ENCODE measurements around the gene MTMR2. TPM values are rescaled to one million over a fixed set of nuclear protein-coding genes. Genes with fewer than 3 reads are reported as not detected.

MTMR2 gene
- total RNA-seq, 2 donors from 2014 or later = 32.8 to 37.7 TPM

- no peaks in the 10 kb centered on the region for H3K4me1 ChIP-seq (replicated peaks)
- H3K36me3 ChIP-seq = no peaks in the 10 kb centered on the region
- intact Hi-C loops (cut with DNase I) = no loop called here
- TF ChIP-seq POLR2AphosphoS5 (IDR thresholded peaks at IDR 0.05) (no peak), CTCF (IDR thresholded peaks at IDR 0.05) (no peak), POLR2A (IDR thresholded peaks at IDR 0.05) (no peak)
- no peak overlapping the region for H3K4me3 ChIP-seq
- H3K9me3 ChIP-seq = no peaks in the 10 kb centered on the region
- 69% methylated on average over 5 of the region's 5 CpGs for WGBS
- no peaks in the 10 kb centered on the region for H3K27me3 ChIP-seq (replicated peaks; ENCODE audit: insufficient read depth)
- no peak overlapping the region for H3K27ac ChIP-seq
- no peak for DNase-seq (ENCODE audit: low spot score)
Observed at GRCh38 chr11:95904009-95904650, 19.8 kb downstream of the MTMR2 start.

GRCh38 chr11:95898782-95899181 lies 25.1 kb downstream of the MTMR2 start:
- intact Hi-C loops (cut with DNase I) = no loop called here
- 40% methylated on average over 2 of the region's 2 CpGs for WGBS
- H3K27me3 ChIP-seq (replicated peaks; ENCODE audit: insufficient read depth) = no peaks in the 10 kb centered on the region

GRCh38 chr11:95897731-95898130 lies 26.2 kb downstream of the MTMR2 start:
- H3K4me3 ChIP-seq = no peak overlapping the region
- intact Hi-C loops (cut with DNase I) = no loop called here
- no peak for TF ChIP-seq CTCF (IDR thresholded peaks at IDR 0.05)
- no peak for TF ChIP-seq POLR2AphosphoS5 (IDR thresholded peaks at IDR 0.05)
- TF ChIP-seq POLR2A (IDR thresholded peaks at IDR 0.05) = no peak

More at GRCh38 chr11:95898782-95899181, 25.1 kb downstream of the MTMR2 start:
- H3K4me3 ChIP-seq = no peak overlapping the region
- no peaks in the 10 kb centered on the region for H3K9me3 ChIP-seq
- H3K27ac ChIP-seq = peak overlapping the region in 1 of 2 donors; percentile 49
- DNase-seq (ENCODE audit: low spot score) = no peak
- no peaks in the 10 kb centered on the region for H3K36me3 ChIP-seq
- H3K4me1 ChIP-seq (replicated peaks) = no peaks in the 10 kb centered on the region
- TF ChIP-seq POLR2AphosphoS5 (IDR thresholded peaks at IDR 0.05) (no peak), POLR2A (IDR thresholded peaks at IDR 0.05) (no peak), CTCF (IDR thresholded peaks at IDR 0.05) (no peak)

GRCh38 chr11:95895815-95896214 lies 28.1 kb downstream of the MTMR2 start:
- H3K4me1 ChIP-seq (replicated peaks) = no peaks in the 10 kb centered on the region
- no peak overlapping the region for H3K27ac ChIP-seq
- no peaks in the 10 kb centered on the region for H3K9me3 ChIP-seq
- no peak for DNase-seq (ENCODE audit: low spot score)
- intact Hi-C loops (cut with DNase I) = no loop called here
- H3K27me3 ChIP-seq (replicated peaks; ENCODE audit: insufficient read depth) = no peaks in the 10 kb centered on the region
- no peaks in the 10 kb centered on the region for H3K36me3 ChIP-seq
- no peak for TF ChIP-seq POLR2AphosphoS5 (IDR thresholded peaks at IDR 0.05)
- TF ChIP-seq POLR2A (IDR thresholded peaks at IDR 0.05) = no peak
- no peak for TF ChIP-seq CTCF (IDR thresholded peaks at IDR 0.05)
- no peak overlapping the region for H3K4me3 ChIP-seq

More at GRCh38 chr11:95897731-95898130, 26.2 kb downstream of the MTMR2 start:
- H3K36me3 ChIP-seq = no peaks in the 10 kb centered on the region
- no peaks in the 10 kb centered on the region for H3K27me3 ChIP-seq (replicated peaks; ENCODE audit: insufficient read depth)
- peak overlapping the region in 1 of 2 donors; percentile 3 for H3K27ac ChIP-seq
- no peaks in the 10 kb centered on the region for H3K4me1 ChIP-seq (replicated peaks)
- DNase-seq (ENCODE audit: low spot score) = no peak
- no peaks in the 10 kb centered on the region for H3K9me3 ChIP-seq
- WGBS = 84% methylated on average over 7 of the region's 7 CpGs

GRCh38 chr11:95892892-95893570 lies 30.9 kb downstream of the MTMR2 start:
- no peaks in the 10 kb centered on the region for H3K36me3 ChIP-seq
- H3K4me1 ChIP-seq (replicated peaks) = no peaks in the 10 kb centered on the region
- H3K27ac ChIP-seq = no peak overlapping the region
- no peaks in the 10 kb centered on the region for H3K27me3 ChIP-seq (replicated peaks; ENCODE audit: insufficient read depth)
- TF ChIP-seq CTCF (IDR thresholded peaks at IDR 0.05) = no peak
- no peak for TF ChIP-seq POLR2A (IDR thresholded peaks at IDR 0.05)
- no peak for TF ChIP-seq POLR2AphosphoS5 (IDR thresholded peaks at IDR 0.05)
- intact Hi-C loops (cut with DNase I) = no loop called here
- WGBS = 80% methylated on average over 4 of the region's 4 CpGs
- DNase-seq (ENCODE audit: low spot score) = no peak
- no peaks in the 10 kb centered on the region for H3K9me3 ChIP-seq
- no peak overlapping the region for H3K4me3 ChIP-seq

Data from prostate gland (tissue), 2 donors.